HL-60/S4 (cell line): ENCODE measurements around the gene LRP6.

Experiments used
- in situ Hi-C: fragments of 300-500 bp; cut with MboI; formaldehyde crosslinking; loops from 2 replicates; pipeline ENCODE4 v1.14.3; 2022; ENCODE audit warnings: low sequenced_read_pairs

LRP6 gene

DNA sequence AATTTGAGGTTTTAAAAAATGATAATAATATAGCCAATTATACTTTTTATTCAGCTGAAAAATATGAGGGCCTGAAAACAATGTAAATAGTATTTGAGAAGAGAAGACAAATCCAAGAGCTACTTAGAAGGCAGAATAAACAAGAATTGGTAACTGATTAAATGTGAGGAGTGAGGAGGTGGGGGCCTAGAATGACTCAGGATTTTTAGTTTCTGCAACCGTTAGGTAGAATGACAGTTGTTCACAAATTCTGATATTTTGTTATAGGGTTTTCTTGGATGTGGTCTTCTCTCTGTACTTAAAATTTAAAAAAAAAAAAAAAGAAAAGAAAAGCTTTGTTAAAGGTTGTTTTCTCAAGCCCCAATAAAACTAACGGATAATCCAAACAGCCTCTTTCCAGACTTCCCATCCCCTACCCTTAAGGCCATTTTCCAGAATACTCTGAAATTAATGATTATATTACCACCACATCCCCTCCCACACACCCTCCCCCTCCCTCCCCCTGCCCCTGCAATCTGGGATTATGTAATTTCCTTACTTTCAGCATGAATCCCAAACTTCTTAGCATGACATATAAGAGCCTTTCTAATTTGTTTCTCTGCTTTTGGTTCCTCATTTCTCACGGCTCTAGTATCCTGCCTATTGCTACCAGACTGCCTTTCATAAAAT, 50.4 kb downstream of the LRP6 start:
- in situ Hi-C loops = no loop called here

DNA sequence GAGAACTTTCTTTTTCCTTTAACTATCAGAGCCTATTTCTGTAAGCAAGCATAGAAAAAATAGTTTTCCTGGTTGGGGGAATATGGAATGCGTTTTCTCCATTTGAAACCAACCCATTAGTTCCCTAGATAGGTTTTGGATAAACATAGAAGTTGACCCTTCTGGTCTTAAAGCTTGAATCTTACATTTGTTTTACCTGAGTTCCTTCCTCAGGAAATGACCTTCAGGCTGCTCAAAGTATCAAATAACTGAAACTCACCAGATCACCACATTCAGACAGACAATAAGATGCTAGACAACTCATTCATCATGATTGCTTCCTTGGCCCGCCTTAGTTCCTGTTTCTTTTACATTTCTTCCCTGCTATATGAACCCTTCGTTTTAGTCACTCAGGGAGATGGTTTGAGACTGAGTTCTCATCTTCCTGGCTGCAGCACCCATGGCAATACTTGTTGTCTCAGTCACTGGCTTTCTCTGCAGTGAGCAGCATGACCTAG, 52.2 kb downstream of the LRP6 start:
- in situ Hi-C loops = no loop called here

DNA sequence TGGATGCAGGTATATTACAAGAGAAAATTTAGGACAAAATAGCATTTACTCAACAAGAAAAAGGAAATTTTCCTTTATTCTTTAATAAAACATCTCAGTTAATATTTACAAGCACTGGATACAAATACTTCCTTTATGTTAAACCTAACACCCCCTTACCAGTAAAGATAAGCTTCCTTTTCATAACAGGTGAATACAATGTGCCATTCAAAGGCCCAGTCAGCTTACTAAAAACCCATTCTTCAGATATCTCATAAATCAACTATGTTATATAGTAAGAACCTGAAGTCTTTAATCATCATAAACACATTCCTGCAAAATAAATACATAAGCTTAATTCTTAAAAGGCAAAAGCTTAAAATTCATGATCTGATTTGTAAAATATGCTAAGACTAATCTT, 52.6 kb downstream of the LRP6 start:
- in situ Hi-C loops = no loop called here

DNA sequence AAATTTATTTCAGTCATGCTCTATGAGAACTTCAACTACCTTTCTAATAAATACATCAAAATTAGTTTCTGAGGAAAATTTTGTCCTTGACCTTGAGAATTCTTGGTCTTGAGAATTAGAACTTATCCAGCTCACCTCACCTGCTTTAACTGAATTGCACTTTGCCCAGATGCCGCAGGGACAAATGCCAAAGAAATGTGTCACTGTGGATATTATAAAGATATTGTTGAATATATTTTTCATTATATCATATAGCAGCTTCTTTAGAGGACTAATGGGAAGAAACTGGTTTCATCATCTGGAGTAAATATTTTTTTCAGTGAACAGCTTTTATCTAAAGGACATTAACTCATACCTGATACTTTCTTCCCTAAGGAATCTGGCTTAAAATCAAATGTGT, 54.1 kb downstream of the LRP6 start:
- in situ Hi-C loops = no loop called here

DNA sequence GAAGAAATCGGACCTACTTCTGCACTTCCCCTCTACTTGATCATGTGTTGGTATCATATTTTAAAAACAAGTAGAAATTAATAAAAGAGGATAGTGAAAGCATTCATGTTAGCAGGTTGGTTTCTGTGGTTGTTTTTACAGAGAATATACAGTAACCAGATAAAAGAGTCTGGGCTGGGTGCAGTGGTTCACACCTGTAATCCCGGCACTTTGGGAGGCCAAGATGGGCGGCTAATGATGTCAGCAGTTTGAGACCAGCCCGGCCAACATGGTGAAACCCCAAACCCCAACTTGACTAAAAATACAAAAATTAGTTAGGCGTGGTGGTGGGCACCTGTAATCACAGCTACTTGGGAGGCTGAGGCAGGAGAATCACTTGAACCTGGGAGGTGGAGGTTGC, 55.9 kb downstream of the LRP6 start:
- in situ Hi-C loops = no loop called here

DNA sequence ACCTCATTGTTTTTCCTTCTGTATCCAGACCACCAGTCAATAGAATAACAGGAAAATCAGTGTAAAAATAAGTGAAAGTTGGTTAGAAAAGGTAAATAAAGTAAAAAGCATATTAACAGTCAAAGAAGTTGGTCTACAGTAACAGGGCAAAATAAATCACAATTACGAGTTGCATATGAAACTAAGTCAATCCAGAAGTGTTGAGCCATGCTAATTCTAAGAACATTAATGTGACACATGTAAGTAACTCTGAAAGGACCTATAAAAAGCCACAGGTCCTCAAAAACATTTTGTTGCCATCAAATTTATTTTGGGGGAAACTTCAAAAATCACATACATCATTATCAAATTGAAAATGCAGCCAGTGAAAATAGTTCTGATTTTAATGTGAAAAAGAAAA, 56.4 kb downstream of the LRP6 start:
- in situ Hi-C loops = no loop called here

DNA sequence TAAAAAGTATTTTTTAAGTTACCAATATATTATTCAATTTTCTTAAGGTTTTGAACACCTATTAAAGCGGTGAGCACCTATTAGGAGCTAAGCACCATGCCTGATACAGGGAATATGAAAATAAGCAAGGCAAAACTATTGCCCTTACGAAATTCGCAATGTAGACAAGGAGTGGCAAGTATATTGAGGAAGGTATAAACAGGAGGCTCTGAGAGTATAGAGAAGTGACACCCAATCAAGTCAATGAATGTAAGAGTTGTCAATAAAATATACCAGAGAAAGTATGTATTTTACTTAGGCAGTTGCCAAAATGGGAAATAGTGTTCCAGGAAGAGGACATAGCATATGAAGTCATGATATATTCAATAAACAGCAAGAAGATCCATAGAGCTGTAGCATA, 57.2 kb downstream of the LRP6 start:
- in situ Hi-C loops = no loop called here

DNA sequence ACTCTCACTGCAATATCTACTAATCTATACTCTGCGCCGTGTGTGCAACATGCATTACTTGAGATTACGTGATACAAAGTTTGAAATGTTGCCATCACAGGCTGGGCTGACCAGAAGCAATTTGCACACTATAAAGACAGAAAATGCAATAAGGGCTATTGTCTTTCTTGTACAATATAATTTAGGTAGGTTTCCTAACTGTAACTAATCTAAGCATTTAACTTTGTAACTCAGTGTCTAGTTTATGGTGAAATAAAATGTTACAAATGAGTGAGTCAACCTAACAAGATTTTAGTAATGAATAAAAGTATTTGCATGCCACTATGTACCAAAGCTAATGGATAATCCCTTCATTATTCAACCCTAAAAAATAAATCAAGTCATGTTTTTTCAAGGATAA, 57.8 kb downstream of the LRP6 start:
- in situ Hi-C loops = no loop called here

DNA sequence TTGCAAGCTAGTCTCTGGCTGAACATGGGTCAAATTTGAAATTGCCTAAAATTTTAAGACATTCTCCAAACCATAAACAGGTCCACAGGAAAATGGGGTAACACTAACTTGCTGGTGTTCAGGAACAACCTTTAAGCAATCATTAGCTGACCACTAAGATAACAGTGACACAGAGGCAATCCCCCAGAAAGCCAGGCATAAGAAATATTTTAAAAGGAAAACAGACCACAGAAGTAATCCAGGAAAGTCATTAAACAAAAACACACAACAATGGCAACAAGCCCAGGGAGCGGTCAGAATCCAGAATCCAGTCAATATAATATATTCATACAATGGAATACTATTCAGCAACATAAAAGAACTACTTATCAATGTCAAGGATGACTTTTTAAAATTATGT, 59.1 kb downstream of the LRP6 start:
- in situ Hi-C loops = no loop called here

DNA sequence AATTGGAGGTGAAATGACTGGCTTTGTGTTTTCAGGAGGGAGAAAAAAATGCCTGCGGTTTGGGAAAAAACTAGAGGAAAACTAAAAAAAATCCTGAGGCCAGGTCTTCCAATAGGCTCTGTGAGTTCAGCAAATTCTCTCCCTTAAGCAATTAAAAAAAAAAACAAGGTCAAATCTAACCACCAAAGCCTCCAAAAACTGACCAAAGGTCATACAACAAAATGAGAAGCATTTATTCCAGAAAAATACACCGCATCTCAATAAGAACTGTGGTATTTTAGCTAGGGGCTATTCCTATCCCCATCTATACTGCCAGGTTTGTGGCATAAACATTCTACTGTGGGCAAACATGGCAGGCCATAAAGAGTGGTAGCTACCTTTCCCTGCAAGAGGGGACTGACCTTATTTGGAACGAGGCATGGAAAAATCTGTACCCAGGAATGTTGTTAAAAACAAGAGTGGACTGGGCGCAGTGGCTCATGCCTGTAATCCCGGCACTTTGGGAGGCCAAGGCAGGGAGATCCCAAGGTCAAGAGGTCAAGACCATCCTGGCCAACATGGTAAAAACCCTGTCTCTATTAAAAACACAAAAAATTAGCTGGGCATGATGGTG, 60.0 kb downstream of the LRP6 start:
- in situ Hi-C loops = no loop called here

DNA sequence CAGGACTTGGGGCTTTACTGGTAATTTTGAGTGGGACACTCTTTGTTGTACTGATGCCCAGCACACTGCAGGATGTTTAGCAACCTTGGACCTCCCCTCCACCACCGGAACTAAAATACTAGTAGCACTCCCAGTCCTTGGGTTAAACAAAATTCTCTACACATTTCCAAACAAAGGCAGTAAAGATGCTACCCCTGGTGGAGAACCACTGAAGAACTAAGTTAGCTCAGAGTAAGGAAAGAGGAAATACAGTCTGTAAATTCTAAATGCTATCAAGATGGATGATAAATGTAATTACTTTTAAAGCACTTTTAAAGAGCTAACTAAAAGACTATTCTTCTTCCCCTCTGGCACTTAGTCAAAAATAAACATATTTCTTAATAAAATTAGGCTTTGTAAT, 64.1 kb downstream of the LRP6 start:
- in situ Hi-C loops = no loop called here

DNA sequence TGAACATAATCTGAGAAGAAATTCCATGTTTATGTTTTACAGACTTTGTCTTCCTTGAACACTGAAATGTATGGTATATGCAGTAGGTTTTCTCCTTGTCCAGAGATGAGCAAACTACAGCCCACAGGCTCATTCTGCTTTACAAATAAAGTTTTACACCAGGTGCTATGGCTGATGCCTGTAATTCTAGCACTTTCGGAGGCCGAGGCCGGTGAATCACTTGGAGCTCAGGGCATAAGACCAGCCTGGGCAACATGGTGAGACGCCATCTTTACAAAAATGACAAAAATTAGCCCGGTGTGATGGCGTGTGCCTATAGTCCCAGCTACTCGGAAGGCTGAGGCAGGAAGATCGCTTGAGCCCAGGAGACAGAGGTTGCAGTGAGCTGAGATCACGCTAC, 64.7 kb downstream of the LRP6 start:
- in situ Hi-C loops = no loop called here

DNA sequence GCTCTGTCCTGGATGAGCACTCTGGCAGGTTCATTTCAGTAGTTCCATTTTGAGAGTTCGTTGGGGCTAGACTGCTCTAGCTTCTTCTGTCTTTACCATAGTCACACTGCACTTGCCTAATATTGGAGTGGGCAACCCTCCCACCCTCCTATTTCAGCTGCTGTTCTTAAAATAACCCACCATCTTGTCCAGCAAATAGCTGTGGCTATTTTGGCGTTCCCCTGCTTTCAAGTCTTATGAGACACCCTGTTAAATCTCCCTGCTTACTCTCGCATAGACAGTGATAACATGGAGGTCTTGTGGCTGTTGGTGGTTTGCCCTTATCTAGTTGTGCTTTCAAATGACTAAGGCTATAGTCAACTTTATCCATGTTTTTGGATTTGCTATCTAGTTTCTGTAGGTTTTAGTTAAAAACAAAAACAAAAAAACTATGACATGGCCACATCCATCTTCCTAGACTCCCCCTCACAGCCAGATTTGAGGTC, 65.5 kb downstream of the LRP6 start:
- in situ Hi-C loops = no loop called here

DNA sequence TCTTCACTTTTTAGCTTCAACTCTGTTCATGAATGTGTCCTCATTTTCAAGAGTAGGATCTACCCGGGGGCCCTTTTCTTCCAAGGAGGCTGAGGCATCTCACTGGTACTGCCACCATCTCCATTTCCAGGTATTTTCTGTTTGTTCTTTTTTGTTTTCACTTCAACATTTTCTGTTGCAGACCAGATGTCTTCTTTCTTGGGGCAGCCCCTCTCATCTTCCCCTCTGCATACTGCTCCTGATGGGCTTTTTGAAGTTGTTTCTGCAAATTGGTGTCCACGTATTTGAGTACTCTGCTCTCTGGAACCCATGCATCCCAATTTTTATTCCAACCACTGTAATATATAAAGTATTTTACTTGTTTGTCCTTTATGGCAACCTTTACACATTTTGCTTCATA, 66.5 kb downstream of the LRP6 start:
- in situ Hi-C loops = no loop called here

DNA sequence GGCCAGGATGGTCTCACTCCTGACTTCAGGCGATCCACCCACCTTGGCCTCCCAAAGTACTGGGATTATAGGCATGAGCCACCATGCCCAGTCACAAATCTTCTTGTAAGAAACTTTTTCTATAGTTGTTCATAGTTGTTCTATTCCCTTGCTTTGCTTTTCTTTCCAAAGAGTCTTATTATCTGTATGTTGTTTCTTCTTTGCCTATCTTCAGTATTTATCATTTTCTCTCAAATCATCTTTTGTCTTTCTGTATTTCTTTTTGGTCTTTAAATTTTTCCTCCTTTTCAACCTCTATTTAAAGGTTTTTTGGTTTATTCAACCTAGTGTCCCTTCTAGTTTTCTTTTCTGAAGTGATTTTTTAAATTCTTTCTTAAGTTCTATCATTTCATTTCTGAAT, 68.7 kb downstream of the LRP6 start:
- in situ Hi-C loops = no loop called here

DNA sequence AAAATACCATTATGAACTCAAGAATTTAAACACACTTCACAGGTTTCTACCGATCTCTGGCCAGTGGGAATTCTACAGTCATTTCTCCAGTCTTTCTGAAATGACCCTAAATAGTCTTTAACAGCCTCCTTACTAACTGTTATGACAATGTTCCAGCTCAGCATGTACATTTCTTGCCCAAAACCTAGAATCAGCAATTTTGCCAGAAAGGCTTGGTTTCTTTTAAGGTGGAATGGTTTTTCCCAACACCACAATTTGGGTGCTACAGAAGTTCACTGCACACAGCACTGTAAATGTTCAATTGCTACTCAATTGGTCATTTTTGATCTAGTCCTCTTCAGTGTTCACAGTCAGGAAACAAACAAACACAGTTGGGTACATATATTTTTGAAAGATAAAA, 69.7 kb downstream of the LRP6 start:
- in situ Hi-C loops = no loop called here

DNA sequence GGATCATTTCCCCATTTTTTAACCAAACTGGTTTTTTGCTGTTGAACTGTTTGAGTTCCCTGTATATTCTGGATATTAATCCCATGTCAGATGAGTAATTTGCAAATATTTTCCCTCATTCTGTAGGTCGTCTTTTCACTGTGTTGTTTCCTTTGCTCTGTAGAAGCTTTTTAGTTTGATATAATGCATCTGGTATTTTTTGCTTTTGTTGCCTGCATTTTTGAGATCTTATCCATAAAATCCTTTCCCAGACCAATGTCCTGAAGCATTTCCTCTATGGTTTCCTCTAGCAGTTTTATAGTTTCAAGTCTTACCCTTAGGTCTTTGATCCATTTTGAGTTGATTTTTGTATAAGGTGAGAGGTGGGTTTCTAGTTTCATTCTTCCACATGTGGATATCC, 71.3 kb downstream of the LRP6 start:
- in situ Hi-C loops = no loop called here

DNA sequence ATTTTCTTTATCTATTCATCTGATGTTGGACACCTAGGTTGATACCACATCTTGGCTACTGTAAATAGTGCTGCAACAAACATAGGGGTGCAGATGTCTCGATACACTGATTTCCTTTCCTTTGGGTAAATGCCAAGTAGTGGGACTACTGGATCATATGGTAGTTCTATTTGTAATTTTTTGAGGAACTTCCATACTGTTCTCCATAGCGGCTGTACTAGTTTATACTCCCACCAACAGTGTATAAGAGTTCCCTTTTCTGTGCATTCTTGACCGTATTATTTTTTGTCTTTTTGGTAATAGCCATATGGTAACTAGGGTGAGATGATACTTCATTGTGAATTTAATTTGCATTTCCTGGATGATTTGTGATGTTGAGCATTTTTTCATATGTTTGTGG, 71.8 kb downstream of the LRP6 start:
- in situ Hi-C loops = no loop called here

DNA sequence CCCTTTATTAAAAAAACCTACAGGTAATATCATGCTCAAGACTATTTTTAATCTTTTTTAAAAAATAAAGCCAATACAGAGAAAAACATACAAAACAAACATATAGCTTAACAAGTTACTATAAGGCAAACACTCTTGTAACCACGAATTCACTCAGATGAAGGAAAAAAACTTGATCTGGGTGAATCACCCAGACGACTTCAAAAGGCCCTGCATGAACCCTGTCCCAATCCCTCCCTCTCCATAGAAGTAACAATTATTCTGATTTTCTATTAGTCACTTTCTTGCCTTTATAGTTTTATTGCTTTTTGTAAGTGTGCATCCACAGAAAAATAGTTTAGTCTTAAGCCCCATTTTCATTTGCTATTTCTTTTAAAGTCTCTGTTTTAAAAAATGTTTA, 72.6 kb downstream of the LRP6 start:
- in situ Hi-C loops = no loop called here

DNA sequence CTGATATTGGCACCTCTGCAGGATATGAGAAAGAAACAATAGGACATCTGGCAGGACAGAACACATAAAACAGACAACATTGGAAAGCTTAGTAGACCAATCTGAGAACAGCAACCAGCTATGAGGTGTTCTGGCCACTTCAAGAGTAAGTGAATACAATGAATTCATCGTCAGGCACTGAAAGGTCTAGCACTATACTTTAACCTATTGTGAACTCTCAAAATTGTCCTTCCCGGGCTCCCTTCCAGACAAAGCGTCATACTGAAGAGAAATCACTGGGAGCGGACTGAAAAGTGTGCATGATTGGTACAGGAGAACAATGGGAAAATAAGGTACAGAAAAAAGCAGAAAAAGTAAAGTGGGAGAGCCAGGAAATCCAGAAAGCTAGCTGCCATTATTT, 75.8 kb downstream of the LRP6 start:
- in situ Hi-C loops = no loop called here

DNA sequence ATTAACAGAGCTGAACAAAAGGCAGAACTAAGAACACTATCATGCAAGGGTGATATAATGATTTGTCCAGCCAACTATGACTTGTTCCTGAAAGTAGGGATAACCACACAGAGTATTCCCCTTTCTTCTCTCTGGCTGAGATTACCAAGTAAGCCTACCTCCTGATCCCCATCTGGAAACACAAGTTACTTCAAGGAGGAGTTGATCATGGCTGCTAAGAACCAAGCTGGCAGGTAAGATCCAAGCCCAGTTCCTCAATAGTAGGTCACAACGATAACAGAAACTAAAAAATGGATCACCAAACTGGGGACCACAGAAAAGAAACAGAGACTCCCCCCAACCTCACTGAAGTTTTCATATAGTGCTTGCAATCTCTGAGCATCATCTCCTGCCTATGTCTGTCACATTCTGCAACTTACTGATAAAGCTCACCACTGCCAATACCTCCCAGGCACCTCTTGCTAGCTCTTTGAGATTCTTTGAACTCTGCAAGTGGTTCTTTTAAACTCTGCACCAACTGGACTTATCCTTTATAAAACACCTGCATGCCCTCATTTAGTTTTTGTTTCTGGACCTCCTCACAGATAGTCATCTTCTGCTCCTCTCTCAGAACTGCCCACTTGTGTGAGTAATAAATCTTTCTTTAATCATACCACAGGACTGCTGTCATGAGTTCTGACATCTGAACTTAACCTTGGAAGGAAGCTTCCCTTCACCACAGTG, 76.6 kb downstream of the LRP6 start:
- in situ Hi-C loops = no loop called here

DNA sequence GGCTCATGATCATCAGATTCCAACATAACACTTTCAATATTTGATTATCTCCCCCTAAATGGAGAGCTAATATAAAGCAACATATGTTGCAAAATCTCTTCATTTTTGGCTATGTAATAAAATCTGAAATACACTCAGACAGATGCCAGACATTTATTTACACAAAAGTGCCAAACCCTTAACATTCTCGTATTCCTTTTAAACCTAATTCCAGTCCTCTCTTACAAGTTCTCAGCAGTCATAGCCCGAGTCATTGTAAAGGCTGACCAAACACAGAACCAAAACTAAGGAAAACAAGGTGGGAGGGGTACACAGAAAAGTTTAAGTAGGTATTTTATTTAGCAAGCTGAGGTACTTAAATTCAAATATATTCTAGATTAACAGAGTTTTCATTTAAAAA, 81.4 kb downstream of the LRP6 start:
- in situ Hi-C loops = no loop called here
